ENCODE data around the gene KCND3.

DNA sequence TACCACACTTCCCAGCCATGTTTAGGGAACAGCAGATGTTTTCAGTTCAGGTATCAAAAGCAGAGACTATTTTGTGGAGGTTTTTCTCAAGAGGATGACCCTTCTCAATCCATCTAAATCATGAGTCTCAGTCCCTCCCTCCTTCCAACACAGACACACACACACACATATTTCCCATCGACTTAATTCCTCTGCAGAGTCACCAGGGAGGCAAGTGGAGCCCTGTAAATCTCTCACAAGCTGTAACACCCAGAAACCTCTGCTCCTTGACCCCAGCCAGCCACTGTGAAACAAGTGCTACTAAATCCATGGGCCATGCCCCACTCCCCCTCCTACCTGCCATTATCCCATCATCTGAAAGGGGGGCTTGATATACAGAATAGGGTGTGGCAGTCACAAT lies 10.6 kb upstream of the KCND3 start:
- TF ChIP-seq, protein P1, sequence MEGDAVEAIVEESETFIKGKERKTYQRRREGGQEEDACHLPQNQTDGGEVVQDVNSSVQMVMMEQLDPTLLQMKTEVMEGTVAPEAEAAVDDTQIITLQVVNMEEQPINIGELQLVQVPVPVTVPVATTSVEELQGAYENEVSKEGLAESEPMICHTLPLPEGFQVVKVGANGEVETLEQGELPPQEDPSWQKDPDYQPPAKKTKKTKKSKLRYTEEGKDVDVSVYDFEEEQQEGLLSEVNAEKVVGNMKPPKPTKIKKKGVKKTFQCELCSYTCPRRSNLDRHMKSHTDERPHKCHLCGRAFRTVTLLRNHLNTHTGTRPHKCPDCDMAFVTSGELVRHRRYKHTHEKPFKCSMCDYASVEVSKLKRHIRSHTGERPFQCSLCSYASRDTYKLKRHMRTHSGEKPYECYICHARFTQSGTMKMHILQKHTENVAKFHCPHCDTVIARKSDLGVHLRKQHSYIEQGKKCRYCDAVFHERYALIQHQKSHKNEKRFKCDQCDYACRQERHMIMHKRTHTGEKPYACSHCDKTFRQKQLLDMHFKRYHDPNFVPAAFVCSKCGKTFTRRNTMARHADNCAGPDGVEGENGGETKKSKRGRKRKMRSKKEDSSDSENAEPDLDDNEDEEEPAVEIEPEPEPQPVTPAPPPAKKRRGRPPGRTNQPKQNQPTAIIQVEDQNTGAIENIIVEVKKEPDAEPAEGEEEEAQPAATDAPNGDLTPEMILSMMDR (IDR thresholded peaks at IDR 0.05), result no peak
- no peak for TF ChIP-seq ZFX (IDR thresholded peaks at IDR 0.05; ENCODE audit: borderline replicate concordance)

All from 22Rv1 (cell line).